ENCODE measurements around the gene CACNA1G. TPM values are rescaled to one million over a fixed set of nuclear protein-coding genes. Genes with fewer than 3 reads are reported as not detected.

The CACNA1G gene
- total RNA-seq, 1 experiment from 2014 or later: 6.7 TPM

- Mint-ChIP-seq H3K27ac (no peak overlapping the region), H3K4me3 (no peak overlapping the region), H3K4me1 (peaks cover 3% of the 10 kb centered on the region), H3K27me3 (ENCODE audit: low read depth) (no peaks in the 10 kb centered on the region; the same call in 1 of the 2 replicates), H3K9me3 (no peaks in the 10 kb centered on the region), H3K36me3 (no peaks in the 10 kb centered on the region)
- TF ChIP-seq ZMAT4 (CRISPR knock-in tag; IDR thresholded peaks at IDR 0.05) (no peak), TEAD4 (CRISPR knock-in tag; IDR thresholded peaks at IDR 0.05) (no peak), ETV6 (CRISPR knock-in tag; IDR thresholded peaks at IDR 0.05) (no peak), RORB (CRISPR knock-in tag; IDR thresholded peaks at IDR 0.05) (no peak), NR3C1 (CRISPR knock-in tag; conservative IDR thresholded peaks at IDR 0.05; ENCODE audit: low read depth) (no peak), E2F5 (CRISPR knock-in tag; IDR thresholded peaks at IDR 0.05) (no peak), GRHL2 (CRISPR knock-in tag; IDR thresholded peaks at IDR 0.05; ENCODE audit: insufficient replicate concordance, severe bottlenecking) (no peak), IRF2 (CRISPR knock-in tag; IDR thresholded peaks at IDR 0.05; ENCODE audit: borderline replicate concordance, low read depth) (no peak), RELA (CRISPR knock-in tag; IDR thresholded peaks at IDR 0.05; ENCODE audit: borderline replicate concordance) (no peak), ZNF423 (CRISPR knock-in tag; IDR thresholded peaks at IDR 0.05) (no peak), ZNF219 (CRISPR knock-in tag; IDR thresholded peaks at IDR 0.05; ENCODE audit: borderline replicate concordance) (no peak), JAZF1 (CRISPR knock-in tag; IDR thresholded peaks at IDR 0.05) (no peak), NR2C2 (CRISPR knock-in tag; IDR thresholded peaks at IDR 0.05) (no peak), CTCF (IDR thresholded peaks at IDR 0.05) (no peak)
- TF ChIP-seq, protein P1, sequence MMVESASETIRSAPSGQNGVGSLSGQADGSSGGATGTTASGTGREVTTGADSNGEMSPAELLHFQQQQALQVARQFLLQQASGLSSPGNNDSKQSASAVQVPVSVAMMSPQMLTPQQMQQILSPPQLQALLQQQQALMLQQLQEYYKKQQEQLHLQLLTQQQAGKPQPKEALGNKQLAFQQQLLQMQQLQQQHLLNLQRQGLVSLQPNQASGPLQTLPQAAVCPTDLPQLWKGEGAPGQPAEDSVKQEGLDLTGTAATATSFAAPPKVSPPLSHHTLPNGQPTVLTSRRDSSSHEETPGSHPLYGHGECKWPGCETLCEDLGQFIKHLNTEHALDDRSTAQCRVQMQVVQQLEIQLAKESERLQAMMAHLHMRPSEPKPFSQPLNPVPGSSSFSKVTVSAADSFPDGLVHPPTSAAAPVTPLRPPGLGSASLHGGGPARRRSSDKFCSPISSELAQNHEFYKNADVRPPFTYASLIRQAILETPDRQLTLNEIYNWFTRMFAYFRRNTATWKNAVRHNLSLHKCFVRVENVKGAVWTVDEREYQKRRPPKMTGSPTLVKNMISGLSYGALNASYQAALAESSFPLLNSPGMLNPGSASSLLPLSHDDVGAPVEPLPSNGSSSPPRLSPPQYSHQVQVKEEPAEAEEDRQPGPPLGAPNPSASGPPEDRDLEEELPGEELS (CRISPR knock-in tag; IDR thresholded peaks at IDR 0.05): no peak
- TF ChIP-seq, protein P2, sequence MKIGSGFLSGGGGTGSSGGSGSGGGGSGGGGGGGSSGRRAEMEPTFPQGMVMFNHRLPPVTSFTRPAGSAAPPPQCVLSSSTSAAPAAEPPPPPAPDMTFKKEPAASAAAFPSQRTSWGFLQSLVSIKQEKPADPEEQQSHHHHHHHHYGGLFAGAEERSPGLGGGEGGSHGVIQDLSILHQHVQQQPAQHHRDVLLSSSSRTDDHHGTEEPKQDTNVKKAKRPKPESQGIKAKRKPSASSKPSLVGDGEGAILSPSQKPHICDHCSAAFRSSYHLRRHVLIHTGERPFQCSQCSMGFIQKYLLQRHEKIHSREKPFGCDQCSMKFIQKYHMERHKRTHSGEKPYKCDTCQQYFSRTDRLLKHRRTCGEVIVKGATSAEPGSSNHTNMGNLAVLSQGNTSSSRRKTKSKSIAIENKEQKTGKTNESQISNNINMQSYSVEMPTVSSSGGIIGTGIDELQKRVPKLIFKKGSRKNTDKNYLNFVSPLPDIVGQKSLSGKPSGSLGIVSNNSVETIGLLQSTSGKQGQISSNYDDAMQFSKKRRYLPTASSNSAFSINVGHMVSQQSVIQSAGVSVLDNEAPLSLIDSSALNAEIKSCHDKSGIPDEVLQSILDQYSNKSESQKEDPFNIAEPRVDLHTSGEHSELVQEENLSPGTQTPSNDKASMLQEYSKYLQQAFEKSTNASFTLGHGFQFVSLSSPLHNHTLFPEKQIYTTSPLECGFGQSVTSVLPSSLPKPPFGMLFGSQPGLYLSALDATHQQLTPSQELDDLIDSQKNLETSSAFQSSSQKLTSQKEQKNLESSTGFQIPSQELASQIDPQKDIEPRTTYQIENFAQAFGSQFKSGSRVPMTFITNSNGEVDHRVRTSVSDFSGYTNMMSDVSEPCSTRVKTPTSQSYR (CRISPR knock-in tag; IDR thresholded peaks at IDR 0.05): no peak
- TF ChIP-seq, protein P3, sequence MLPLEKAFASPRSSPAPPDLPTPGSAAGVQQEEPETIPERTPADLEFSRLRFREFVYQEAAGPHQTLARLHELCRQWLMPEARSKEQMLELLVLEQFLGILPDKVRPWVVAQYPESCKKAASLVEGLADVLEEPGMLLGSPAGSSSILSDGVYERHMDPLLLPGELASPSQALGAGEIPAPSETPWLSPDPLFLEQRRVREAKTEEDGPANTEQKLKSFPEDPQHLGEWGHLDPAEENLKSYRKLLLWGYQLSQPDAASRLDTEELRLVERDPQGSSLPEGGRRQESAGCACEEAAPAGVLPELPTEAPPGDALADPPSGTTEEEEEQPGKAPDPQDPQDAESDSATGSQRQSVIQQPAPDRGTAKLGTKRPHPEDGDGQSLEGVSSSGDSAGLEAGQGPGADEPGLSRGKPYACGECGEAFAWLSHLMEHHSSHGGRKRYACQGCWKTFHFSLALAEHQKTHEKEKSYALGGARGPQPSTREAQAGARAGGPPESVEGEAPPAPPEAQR (CRISPR knock-in tag; IDR thresholded peaks at IDR 0.05): no peak
- DNase-seq (ENCODE audit: low spot score) (no peak), ATAC-seq (no peak)
- POLR2A ChIA-PET: no interaction called here
- CTCF ChIA-PET: interaction anchor here (2.1 kb wide), 1 partner anchor 46 kb away, joined by 11 read pairs; no protein-coding TSS in a partner anchor
Observed at GRCh38 chr17:50676065-50676975, 115.8 kb downstream of the CACNA1G start.

Other genes starting within 250 kb of the CACNA1G start
- gene XYLT2, start 214.6 kb upstream of the CACNA1G start, total RNA-seq (2021): 35.7 to 39.7 TPM (median 37.9 TPM) in 3 replicates
- gene MRPL27, start 187.5 kb upstream of the CACNA1G start, total RNA-seq (2021): 66.7 to 80.5 TPM (median 69.8 TPM) in 3 replicates
- 22.8 to 27.1 TPM (median 24.9 TPM) in 3 replicates for gene EME1, start 187.5 kb upstream of the CACNA1G start, total RNA-seq (2021)
- 89.3 to 108 TPM (median 90.4 TPM) in 3 replicates for gene LRRC59, start 163.2 kb upstream of the CACNA1G start, total RNA-seq (2021)
- gene ACSF2, start 134.5 kb upstream of the CACNA1G start, total RNA-seq (2021): 19.1 to 19.9 TPM (median 19.7 TPM) in 3 replicates
- 0.09 TPM in 2 of 3 replicates, not detected in the other for gene CHAD, start 91.8 kb upstream of the CACNA1G start, total RNA-seq (2021)
- 35.1 to 41.5 TPM (median 40.5 TPM) in 3 replicates for gene RSAD1, start 81.9 kb upstream of the CACNA1G start, total RNA-seq (2021)
- 5.7 to 6.9 TPM (median 6.6 TPM) in 3 replicates for gene MYCBPAP, start 52.3 kb upstream of the CACNA1G start, total RNA-seq (2021)
- gene EPN3, start 28.0 kb upstream of the CACNA1G start, total RNA-seq (2021): 6.9 to 8.8 TPM (median 8.1 TPM) in 3 replicates
- gene SPATA20, start 13.5 kb upstream of the CACNA1G start, total RNA-seq (2021): 24.6 to 30.6 TPM (median 26.3 TPM) in 3 replicates
- gene ABCC3, start 74.2 kb downstream of the CACNA1G start, total RNA-seq (2021): 0.92 to 2.6 TPM (median 0.99 TPM) in 3 replicates
- 43.3 to 45.3 TPM (median 45.3 TPM) in 3 replicates for gene ANKRD40, start 147.2 kb downstream of the CACNA1G start, total RNA-seq (2021)
- 182 to 190 TPM (median 186 TPM) in 3 replicates for gene LUC7L3, start 158.9 kb downstream of the CACNA1G start, total RNA-seq (2021)
- not detected in 3 replicates for gene ANKRD40CL, start 206.8 kb downstream of the CACNA1G start, total RNA-seq (2021)